T follicular helper cell (primary cell): ENCODE measurements around the gene TBL1Y.
"Not testable (repeated sequence)": the region's sequence is repeated elsewhere in the genome, so short reads cannot be mapped to it uniquely, and the experiment has no call there.

ENCODE experiments used
- DNase-seq: peaks from one replicate; pipeline ENCODE4 v3.0.0-alpha.2; 2020; ENCODE audit warnings: low read depth
- total RNA-seq, 2 experiments: gene quantifications; one replicate each; lab custom pipeline; 2026; lab: John Stamatoyannopoulos, UW

Gene TBL1Y
- total RNA-seq, result 0 reads per million in 2 experiments

- no peak for DNase-seq
Observed at GRCh38 chrY:6910372-6911252, at the start of gene TBL1Y. Gene TBL1Y, plus strand, starts transcription at chrY:6910697. Its CDS starts 114,388 bp downstream, at chrY:7025085.

GRCh38 chrY:6894496-6894895 is 16.0 kb upstream of the TBL1Y start:
- no peak for DNase-seq

- no peak for DNase-seq
Observed at GRCh38 chrY:6895236-6895635, 15.3 kb upstream of the TBL1Y start.

- DNase-seq, result not testable (repeated sequence)
Observed at GRCh38 chrY:6902116-6902515, 8.4 kb upstream of the TBL1Y start.

GRCh38 chrY:6907591-6907990 is 2.9 kb upstream of the TBL1Y start:
- DNase-seq, result no peak

GRCh38 chrY:6908021-6908420 is 2.5 kb upstream of the TBL1Y start:
- DNase-seq, result not testable (repeated sequence)

GRCh38 chrY:6909118-6909521 is 1.4 kb upstream of the TBL1Y start:
- no peak for DNase-seq

GRCh38 chrY:6909856-6910255 is 641 bp upstream of the TBL1Y start:
- no peak for DNase-seq

GRCh38 chrY:6911253-6911881 is 870 bp downstream of the TBL1Y start, which contains the start of gene AMELY:
Gene AMELY, minus strand, starts transcription at chrY:6911752. Its CDS starts 39,144 bp downstream, at chrY:6872608.
- no peak for DNase-seq

- no peak for DNase-seq
Observed at GRCh38 chrY:6913362-6913761, 2.9 kb downstream of the TBL1Y start.

GRCh38 chrY:6921061-6921460 is 10.6 kb downstream of the TBL1Y start:
- no peak for DNase-seq

GRCh38 chrY:6928265-6928664 is 17.8 kb downstream of the TBL1Y start:
- no peak for DNase-seq

- DNase-seq, result no peak
Observed at GRCh38 chrY:6929237-6929636, 18.7 kb downstream of the TBL1Y start.

- DNase-seq, result no peak
Observed at GRCh38 chrY:6931779-6932396, 21.4 kb downstream of the TBL1Y start.

- no peak for DNase-seq
Observed at GRCh38 chrY:6935497-6935896, 25.0 kb downstream of the TBL1Y start.

GRCh38 chrY:6947695-6948094 is 37.2 kb downstream of the TBL1Y start:
- no peak for DNase-seq

- no peak for DNase-seq
Observed at GRCh38 chrY:6948378-6948777, 37.9 kb downstream of the TBL1Y start.

- no peak for DNase-seq
Observed at GRCh38 chrY:6949947-6950346, 39.5 kb downstream of the TBL1Y start.

- DNase-seq, result no peak
Observed at GRCh38 chrY:6964732-6965131, 54.2 kb downstream of the TBL1Y start.

GRCh38 chrY:6966521-6966920 is 56.0 kb downstream of the TBL1Y start:
- no peak for DNase-seq

GRCh38 chrY:6967736-6968135 is 57.2 kb downstream of the TBL1Y start:
- no peak for DNase-seq

GRCh38 chrY:6968191-6968590 is 57.7 kb downstream of the TBL1Y start:
- DNase-seq, result no peak
